ENCODE data around the gene MLLT6. TPM values are rescaled to one million over a fixed set of nuclear protein-coding genes. Genes with fewer than 3 reads are reported as not detected.

Gene MLLT6
- total and polyA plus RNA-seq, 10 of the 15 experiments (the other 5 are each of a cell fraction or from before 2014, with no cell fraction given) = 4.8 to 105 (median 36.3) TPM

GRCh38 chr17:38663125-38663751 lies 41.8 kb upstream of the MLLT6 start:
- Histone ChIP-seq H3K4me3 (no peak overlapping the region), H3K4me2 (ENCODE audit: control insufficient read depth, insufficient read depth) (no peak overlapping the region), H3K36me3 (ENCODE audit: control insufficient read depth in 2 of 2, insufficient read depth in 2 of 2, low read length in 1 of 2) (no peaks in the 10 kb centered on the region), H3K27ac (ENCODE audit: control insufficient read depth, insufficient read depth) (no peak overlapping the region), H3K79me2 (ENCODE audit: control insufficient read depth, insufficient read depth, low read length) (no peaks in the 10 kb centered on the region), H4K20me1 (ENCODE audit: control insufficient read depth, insufficient read depth) (no peaks in the 10 kb centered on the region), H3K27me3 (replicated peaks in 1 of 2; ENCODE audit: control insufficient read depth in 2 of 2, insufficient read depth in 2 of 2, low read length in 1 of 2) (no peaks in the 10 kb centered on the region), H3K9ac (ENCODE audit: control insufficient read depth, insufficient read depth, low read length) (no peak overlapping the region), H2AFZ (ENCODE audit: control insufficient read depth, low read depth, low read length) (no peak overlapping the region; the same call in 1 of the 2 replicates), H3K9me3 (replicated peaks; ENCODE audit: control insufficient read depth, insufficient read depth, low read length) (no peaks in the 10 kb centered on the region), H3K4me1 (ENCODE audit: control insufficient read depth, insufficient read depth, low read length) (peaks cover 9% of the 10 kb centered on the region)
- ChIA-PET CTCF (interaction anchor here (0.6 to 14.9 kb wide), 36 partner anchors 10 to 308 kb away, joined by 3 to 492 read pairs (median 5); partner anchors contain the start of genes EPOP and SRCIN1), POLR2A (interaction anchor here (0.6 to 3.4 kb wide), 3 partner anchors 8 to 104 kb away, joined by 3 to 15 read pairs (median 6); no protein-coding TSS in a partner anchor), RAD21 (ENCODE audit: unreplicated experiment) (interaction anchor here (0.5 to 13.5 kb wide), 25 partner anchors 8 to 407 kb away, joined by 3 to 294 read pairs (median 4); partner anchors contain the start of gene SRCIN1), SMC1A (ENCODE audit: uncharacterized antibody, unreplicated experiment) (interaction anchor here (0.8 to 10.8 kb wide), 19 partner anchors 9 to 174 kb away, joined by 3 to 227 read pairs (median 5); partner anchors contain the start of gene SRCIN1)
- WGBS (ENCODE audit: insufficient coverage, insufficient replicate concordance, low lambda C conversion rate, missing lambda C conversion rate) = 8% methylated on average over 8 of the region's 9 CpGs
- BruUV-seq (replicated peaks) = no TSS peak
- in situ Hi-C loops (cut with MboI) = loop anchor here (5.0 kb wide), 2 partner anchors 171 to 231 kb away; no protein-coding TSS in a partner anchor
- intact Hi-C loops (cut with micrococcal nuclease; ENCODE audit: unreplicated experiment) = loop anchor here (1.0 to 2.0 kb wide), 2 partner anchors 72 to 105 kb away; no protein-coding TSS in a partner anchor
- FAIRE-seq = no peak
- ATAC-seq = peak; percentile 96
- no peak for DNase-seq (ENCODE audit: low read depth, low spot score)
- TF ChIP-seq ELK1 (IDR thresholded peaks at IDR 0.05; ENCODE audit: low read depth, low read length) = no peak
- TF ChIP-seq DPF2 (IDR thresholded peaks at IDR 0.05) = no peak
- TF ChIP-seq RAD21 (IDR thresholded peaks at IDR 0.05; ENCODE audit: insufficient read depth, low read depth, low read length) = peak; percentile 84
- TF ChIP-seq SMARCA5 (IDR thresholded peaks at IDR 0.05) = peak; percentile 66
- no peak for TF ChIP-seq BMI1 (IDR thresholded peaks at IDR 0.05; ENCODE audit: borderline replicate concordance)
- no peak for TF ChIP-seq ATF7 (IDR thresholded peaks at IDR 0.05; ENCODE audit: low read depth)
- TF ChIP-seq ZSCAN29 (IDR thresholded peaks at IDR 0.05) = no peak
- TF ChIP-seq ZBTB33 (IDR thresholded peaks at IDR 0.05) = no peak
- TF ChIP-seq NRF1 (conservative IDR thresholded peaks at IDR 0.05; ENCODE audit: low read depth, low read length) = no peak
- no peak for TF ChIP-seq ATF2 (IDR thresholded peaks at IDR 0.05; ENCODE audit: low read length)
- TF ChIP-seq SUPT20H (IDR thresholded peaks at IDR 0.05; ENCODE audit: borderline replicate concordance, control insufficient read depth, low read depth, low read length) = no peak
- TF ChIP-seq TBL1XR1 (IDR thresholded peaks at IDR 0.05; ENCODE audit: low read depth, low read length) = no peak
- TF ChIP-seq RAD51 (IDR thresholded peaks at IDR 0.05) = no peak
- no peak for TF ChIP-seq ZBTB40 (IDR thresholded peaks at IDR 0.05; ENCODE audit: borderline replicate concordance)
- no peak for TF ChIP-seq KAT2A (conservative IDR thresholded peaks at IDR 0.05; ENCODE audit: control insufficient read depth, low read depth, low read length)
